GM10266 (cell line): ENCODE results near the gene KCNG2.

ENCODE experiments used
- DNase-seq: peaks from one replicate; pipeline ENCODE4 v3.0.0; 2012; ENCODE audit errors: extremely low spot score
- CTCF ChIP-seq: IDR thresholded peaks from 2 replicates; pipeline ENCODE4 v1.5.1; 2012; ENCODE audit warnings: mild to moderate bottlenecking, low read depth; ENCODE audit not compliant: control insufficient read depth, insufficient read depth; ENCODE audit errors: missing control alignments

Gene KCNG2

GRCh38 chr18:79912994-79913831, 115.5 kb downstream of the KCNG2 start:
- DNase-seq: no peak
- no peak for TF ChIP-seq CTCF

- TF ChIP-seq CTCF: no peak
- DNase-seq: no peak
Observed at GRCh38 chr18:79914614-79915160, 116.9 kb downstream of the KCNG2 start.

- no peak for DNase-seq
- TF ChIP-seq CTCF: no peak
Observed at GRCh38 chr18:79915161-79916127, 117.7 kb downstream of the KCNG2 start.

- no peak for DNase-seq
- TF ChIP-seq CTCF: no peak
Observed at GRCh38 chr18:79916128-79916494, 118.4 kb downstream of the KCNG2 start.

- no peak for TF ChIP-seq CTCF
- no peak for DNase-seq
Observed at GRCh38 chr18:79916546-79917168, 118.9 kb downstream of the KCNG2 start.

GRCh38 chr18:79917169-79917852, 119.6 kb downstream of the KCNG2 start:
- DNase-seq: no peak
- TF ChIP-seq CTCF: no peak
